ENCODE results near the gene TESK1.
A peak's percentile ranks its signal among the peaks of the same experiment; 100 is the strongest.
"Not testable (repeated sequence)": the region's sequence is repeated elsewhere in the genome, so short reads cannot be mapped to it uniquely, and the experiment has no call there.

Gene TESK1

DNA sequence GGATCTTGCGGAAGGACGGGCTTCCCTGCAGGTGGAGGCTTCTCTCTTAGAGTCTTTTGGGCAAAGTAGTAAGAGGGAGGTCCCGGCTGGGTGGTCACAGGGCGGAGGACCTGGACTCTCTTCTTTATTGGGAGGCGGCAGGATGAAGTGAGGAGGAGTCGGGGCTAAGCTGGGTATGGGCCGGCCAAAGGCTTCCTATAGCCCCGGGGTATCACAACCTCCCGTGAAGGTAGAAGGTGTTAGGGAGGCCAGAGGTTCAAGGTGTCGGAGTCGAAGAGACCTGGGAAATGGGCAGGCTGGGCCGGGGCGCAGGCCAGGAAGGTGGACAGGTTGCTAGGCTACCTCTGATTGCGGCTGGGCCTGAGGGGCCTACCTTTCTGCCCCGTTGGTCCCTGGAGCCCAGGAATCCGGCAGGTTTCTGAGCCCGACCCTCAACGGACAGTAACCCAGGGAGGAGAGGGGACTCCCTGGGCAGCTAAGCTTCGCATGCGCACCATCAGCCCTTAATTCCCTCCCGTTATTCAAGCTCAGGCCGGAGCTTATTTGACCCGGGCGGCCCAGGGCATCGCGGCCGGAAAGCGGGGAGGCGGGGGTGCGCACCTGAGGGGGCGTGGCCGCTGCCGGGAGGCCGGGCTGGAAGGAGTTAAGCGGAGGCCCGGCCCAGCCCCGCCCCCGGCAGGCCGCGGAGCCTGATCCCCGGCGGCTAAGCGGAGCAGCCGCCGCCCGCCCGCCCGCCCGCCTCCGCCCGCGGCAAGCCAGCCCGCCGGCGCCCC lies at the start of gene TESK1:
Gene TESK1 (plus strand): TSS at position 685 of the 773 bp plus-strand sequence. CDS start 358 bp downstream, outside the sequence.
- DNase-seq, result peak; percentile 79

- DNase-seq, result no peak
Measured at GRCh38 chr9:35555881-35556280, 49.2 kb upstream of the TESK1 start.

GRCh38 chr9:35556776-35557175 lies 48.3 kb upstream of the TESK1 start:
- no peak for DNase-seq

DNA sequence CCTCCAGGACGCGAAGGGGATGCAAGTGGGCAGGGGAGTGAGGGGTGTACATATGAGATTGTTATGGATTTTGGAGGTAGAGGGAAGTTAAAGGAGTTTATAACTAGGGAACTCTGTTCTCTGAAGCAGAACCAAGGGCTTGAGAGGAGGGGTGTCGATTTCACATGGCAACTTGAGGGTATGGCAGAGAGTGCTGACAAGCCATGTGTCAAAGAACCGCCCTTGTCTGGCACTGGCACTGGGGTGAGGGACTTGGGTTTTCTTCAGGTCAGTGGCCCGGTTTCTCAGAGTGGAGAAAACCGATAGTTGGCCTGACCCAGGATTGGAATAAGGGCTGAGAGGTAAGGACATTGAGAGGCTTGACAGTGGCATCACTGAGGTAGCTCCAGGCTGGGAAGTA lies 47.7 kb upstream of the TESK1 start:
- no peak for DNase-seq

DNA sequence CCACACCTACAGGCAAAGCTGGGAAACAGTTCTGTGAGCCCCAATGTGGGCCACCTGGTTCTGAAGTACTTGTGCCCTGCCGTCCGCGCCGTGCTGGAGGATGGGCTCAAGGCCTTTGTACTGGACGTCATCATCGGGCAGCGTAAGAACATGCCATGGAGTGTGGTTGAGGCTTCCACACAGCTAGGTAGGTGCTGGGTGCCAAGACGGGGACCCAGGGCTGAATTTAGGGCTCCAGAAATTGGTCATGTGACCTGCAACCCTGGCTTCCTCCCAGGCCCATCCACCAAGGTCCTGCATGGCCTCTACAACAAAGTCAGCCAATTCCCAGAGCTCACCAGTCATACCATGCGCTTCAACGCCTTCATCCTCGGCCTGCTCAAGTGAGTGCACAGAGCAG lies 46.9 kb upstream of the TESK1 start:
- no peak for DNase-seq

DNA sequence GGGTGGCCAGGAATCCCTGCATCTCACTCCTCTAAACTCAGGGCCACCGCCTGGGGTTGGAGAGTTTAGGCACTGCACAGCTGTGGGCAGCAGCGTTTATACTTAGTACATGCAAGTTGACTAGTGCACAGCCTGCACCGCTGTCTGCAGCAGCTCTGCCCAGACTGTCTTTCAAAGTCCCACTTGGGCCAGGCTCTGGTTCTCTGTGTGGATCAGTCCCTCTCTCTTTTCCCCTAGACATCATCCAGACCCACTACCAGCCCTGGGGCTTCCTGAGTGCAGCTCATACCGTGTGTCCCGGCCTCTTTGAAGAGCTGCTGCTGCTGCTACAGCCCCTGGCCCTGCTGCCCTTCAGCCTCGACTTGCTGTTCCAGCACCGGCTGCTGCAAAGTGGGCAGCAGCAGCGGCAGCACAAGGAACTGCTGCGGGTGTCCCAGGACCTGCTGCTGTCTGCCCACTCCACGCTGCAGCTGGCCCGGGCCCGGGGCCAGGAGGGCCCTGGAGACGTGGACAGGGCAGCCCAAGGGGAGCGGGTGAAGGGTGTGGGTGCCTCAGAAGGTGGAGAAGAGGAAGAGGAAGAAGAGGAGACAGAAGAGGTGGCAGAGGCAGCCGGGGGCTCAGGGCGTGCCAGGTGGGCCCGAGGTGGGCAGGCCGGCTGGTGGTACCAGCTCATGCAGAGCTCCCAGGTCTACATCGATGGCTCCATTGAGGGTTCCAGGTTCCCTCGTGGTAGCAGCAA lies 45.1 kb upstream of the TESK1 start:
- no peak for DNase-seq

GRCh38 chr9:35560625-35561337 lies 44.3 kb upstream of the TESK1 start:
- no peak for DNase-seq

- no peak for DNase-seq
Measured at GRCh38 chr9:35561468-35562261, 43.4 kb upstream of the TESK1 start.

DNA sequence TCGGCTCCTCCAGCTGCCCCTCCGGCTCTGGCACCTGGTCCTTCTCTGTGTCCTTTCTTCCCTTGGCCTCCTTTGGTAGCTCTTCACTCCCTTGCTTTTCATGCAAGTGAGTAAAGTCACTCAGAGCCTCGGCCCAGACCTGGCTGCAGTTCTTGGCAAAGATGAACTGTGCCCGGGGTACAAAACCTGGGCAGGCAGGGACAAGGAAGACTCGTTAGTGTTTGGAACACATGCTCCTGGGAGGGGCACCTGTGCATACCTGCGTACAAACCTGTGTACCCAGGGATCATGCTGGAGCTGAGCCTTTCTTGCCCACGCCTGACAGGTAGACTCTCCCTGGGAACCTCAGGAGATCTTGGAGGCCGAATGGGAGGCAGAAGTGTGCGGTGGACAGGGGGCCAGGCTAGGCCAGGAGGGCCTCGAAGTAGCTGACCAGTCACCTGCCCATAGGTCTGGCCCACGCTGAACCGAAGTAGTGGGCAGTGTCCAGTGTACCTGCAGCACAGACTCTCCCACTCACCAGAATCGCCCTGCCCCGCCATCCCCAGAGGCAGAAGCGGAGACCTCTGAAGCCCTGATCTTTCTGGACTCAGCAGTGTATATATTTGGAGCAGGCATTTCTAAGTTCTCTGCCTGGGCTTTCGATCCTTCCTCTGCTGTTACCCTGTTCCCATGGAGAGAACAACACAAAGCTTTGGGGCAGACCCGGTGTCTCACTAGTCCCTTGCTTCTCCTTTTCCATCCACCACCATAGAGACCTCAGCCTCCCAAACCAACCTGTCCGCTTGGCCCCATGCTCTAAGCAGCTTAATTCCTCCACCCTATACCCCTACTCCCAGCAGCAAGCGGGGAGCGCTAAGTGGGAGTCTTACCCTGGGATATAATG lies 41.9 kb upstream of the TESK1 start:
- DNase-seq, result no peak

GRCh38 chr9:35563791-35564197 lies 41.3 kb upstream of the TESK1 start:
- DNase-seq, result no peak

GRCh38 chr9:35564658-35565061 lies 40.4 kb upstream of the TESK1 start:
- DNase-seq, result no peak

DNA sequence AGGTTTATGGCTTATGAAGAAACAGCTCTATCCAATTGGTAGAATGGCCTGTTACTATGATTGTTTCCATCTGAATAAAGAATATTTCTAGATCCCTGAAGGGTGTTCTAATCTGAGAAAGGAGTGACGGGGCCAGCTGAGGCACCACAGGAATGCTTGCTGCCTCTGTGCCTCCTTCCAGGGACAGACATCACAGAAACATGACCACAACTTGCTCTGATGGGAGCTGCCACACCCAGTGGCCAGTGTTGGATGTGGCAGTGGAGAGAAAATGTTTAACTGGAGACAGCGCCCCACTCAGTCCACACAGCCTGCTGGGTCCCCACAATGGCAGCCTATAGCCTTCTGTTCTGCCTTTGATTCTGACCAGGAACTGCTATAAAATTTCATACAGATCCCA lies 38.6 kb upstream of the TESK1 start:
- DNase-seq, result no peak

- no peak for DNase-seq
Measured at GRCh38 chr9:35568196-35568595, 36.9 kb upstream of the TESK1 start.

- no peak for DNase-seq
Measured at GRCh38 chr9:35569206-35569605, 35.9 kb upstream of the TESK1 start.

GRCh38 chr9:35570709-35571504 lies 34.2 kb upstream of the TESK1 start:
- no peak for DNase-seq

- no peak for DNase-seq
Measured at GRCh38 chr9:35574578-35575122, 30.4 kb upstream of the TESK1 start.

- no peak for DNase-seq
Measured at GRCh38 chr9:35575478-35575877, 29.6 kb upstream of the TESK1 start.

DNA sequence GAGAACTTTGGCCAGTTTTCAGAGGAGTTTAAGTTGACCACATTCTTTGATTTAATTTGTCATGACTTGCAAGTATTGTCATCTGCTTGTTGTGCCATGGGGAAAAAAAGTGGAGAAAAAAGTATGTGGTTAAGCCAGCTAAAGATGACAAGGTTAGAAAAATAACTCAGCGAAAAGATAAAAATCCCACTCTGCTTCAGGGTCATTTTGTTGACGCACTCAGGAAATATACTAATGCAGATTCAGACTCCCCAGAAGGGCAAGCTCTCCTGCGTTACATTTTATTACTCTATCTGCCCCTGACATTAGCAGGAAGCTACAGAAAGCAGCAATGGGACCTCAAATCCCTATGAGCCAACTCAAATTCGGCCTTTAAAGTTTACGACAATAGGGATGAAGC lies 27.6 kb upstream of the TESK1 start:
- DNase-seq, result no peak

DNA sequence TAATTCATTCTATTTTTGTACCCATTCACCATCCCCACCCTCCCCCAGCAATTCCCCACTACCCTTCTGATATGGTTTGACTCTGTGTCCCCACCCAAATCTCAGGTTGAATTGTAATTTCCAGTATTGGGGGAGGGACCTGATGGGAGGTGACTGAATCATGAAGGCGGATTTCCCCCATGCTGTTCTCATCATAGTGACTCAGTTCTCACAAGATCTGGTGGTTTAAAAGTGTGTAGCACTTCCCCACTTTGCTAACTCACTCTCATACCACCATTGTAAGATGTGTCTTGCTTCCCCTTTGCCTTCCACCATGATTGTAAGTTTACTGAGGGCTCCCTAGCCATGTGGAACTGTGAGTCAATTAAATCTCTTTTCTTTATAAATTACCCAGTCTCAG lies 25.9 kb upstream of the TESK1 start:
- no peak for DNase-seq

DNA sequence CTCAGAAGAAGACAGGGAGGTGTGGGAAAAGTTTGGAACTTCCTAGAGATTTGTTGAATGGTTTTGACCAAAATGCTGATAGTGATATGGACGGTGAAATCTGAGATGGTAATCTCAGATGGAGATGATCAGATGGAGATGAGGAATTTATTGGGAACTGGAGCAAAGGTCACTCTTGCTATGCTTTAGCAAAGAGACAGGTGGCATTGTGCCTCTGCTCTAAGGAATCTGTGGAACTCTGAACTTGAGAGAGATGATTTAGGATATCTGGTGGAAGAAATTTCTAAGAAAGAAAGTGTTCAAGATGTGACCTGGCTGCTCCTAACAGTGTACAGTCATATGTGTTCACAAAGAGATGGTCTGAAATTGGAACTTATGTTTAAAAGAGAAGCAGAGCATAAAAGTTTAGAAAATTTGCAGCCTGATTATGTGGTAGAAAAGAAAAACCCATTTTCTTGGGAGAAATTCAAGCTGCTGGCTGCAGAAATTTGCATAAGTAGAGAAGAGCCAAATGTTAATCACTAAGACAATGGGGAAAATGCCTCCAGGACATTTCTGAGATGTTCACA lies 25.3 kb upstream of the TESK1 start:
- not testable (repeated sequence) for DNase-seq
